Body of pancreas (tissue), 4 donors: ENCODE results near the gene ZFHX2.

Experiments
- POLR2A ChIP-seq, 3 donors: fragments of 450-650 bp; IDR thresholded peaks; one replicate each; pipeline ENCODE4 v1.6.1; 2016; ENCODE audit warnings: antibody characterized with exemption in 3 of 3, mild to moderate bottlenecking in 2 of 3
- TF ChIP-seq, protein P1 (sequence below), 7 experiments: fragments of 450-650 bp in 4 of 7; fragments of 200-600 bp in 3 of 7; sonication (generic) in 3 of 7; IDR thresholded peaks; one replicate each; pipeline ENCODE4 v1.5.1; 2016 to 2019; ENCODE audit warnings: antibody characterized with exemption in 7 of 7

DNA sequence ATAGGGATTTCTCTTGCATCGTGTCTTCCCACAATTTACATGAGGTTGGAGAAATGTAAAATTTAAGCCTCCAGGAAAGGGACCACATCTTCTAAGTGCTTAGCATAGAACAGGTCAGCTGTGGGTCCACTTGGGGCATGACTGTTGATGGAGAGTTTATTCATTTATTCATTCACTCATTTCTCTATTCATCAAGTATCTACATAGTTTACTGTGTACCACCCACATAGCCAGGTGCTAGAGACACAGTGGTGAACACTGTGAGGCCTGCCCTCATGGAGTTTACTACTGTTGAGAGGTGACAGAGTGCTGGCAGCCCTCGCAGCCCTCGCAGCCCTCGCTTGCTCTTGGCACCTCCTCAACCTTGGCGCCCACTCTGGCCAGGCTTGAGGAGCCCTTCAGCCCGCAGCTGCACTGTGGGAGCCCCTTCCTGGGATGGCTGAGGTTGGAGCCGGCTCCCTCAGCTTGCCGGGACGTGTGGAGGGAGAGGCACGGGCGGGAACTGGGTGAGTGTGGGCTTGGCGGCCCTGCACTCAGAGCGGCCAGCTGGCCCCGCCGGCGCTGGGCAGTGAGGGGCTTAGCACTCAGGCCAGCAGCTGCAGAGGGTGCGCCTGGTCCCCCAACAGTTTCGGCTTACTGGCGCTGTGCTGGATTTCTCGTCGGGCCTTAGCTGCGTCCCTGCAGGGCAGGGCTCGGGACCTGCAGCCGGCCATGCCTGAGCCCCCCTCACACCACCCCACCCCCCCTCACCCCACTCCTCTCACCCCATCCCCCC, 28.8 kb upstream of the ZFHX2 start:
- TF ChIP-seq, protein P1, sequence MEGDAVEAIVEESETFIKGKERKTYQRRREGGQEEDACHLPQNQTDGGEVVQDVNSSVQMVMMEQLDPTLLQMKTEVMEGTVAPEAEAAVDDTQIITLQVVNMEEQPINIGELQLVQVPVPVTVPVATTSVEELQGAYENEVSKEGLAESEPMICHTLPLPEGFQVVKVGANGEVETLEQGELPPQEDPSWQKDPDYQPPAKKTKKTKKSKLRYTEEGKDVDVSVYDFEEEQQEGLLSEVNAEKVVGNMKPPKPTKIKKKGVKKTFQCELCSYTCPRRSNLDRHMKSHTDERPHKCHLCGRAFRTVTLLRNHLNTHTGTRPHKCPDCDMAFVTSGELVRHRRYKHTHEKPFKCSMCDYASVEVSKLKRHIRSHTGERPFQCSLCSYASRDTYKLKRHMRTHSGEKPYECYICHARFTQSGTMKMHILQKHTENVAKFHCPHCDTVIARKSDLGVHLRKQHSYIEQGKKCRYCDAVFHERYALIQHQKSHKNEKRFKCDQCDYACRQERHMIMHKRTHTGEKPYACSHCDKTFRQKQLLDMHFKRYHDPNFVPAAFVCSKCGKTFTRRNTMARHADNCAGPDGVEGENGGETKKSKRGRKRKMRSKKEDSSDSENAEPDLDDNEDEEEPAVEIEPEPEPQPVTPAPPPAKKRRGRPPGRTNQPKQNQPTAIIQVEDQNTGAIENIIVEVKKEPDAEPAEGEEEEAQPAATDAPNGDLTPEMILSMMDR (IDR thresholded peaks at IDR 0.05), result no peak
- no peak for TF ChIP-seq POLR2A (IDR thresholded peaks at IDR 0.05)
